ENCODE data around the gene GGA2.

GRCh38 chr16:23480257-23480656 lies 30.0 kb downstream of the GGA2 start:
- TF ChIP-seq, protein P1, sequence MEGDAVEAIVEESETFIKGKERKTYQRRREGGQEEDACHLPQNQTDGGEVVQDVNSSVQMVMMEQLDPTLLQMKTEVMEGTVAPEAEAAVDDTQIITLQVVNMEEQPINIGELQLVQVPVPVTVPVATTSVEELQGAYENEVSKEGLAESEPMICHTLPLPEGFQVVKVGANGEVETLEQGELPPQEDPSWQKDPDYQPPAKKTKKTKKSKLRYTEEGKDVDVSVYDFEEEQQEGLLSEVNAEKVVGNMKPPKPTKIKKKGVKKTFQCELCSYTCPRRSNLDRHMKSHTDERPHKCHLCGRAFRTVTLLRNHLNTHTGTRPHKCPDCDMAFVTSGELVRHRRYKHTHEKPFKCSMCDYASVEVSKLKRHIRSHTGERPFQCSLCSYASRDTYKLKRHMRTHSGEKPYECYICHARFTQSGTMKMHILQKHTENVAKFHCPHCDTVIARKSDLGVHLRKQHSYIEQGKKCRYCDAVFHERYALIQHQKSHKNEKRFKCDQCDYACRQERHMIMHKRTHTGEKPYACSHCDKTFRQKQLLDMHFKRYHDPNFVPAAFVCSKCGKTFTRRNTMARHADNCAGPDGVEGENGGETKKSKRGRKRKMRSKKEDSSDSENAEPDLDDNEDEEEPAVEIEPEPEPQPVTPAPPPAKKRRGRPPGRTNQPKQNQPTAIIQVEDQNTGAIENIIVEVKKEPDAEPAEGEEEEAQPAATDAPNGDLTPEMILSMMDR (conservative IDR thresholded peaks at IDR 0.05; ENCODE audit: low read depth, low read length) = no peak
- TF ChIP-seq EZH2 (IDR thresholded peaks at IDR 0.05; ENCODE audit: borderline replicate concordance, low read depth, low read length, poor library complexity, severe bottlenecking) = no peak

All from A673 (cell line).